Muscle of arm (tissue), 12 donors: ENCODE measurements around the gene SYNE3. TPM values are rescaled to one million over a fixed set of nuclear protein-coding genes. Genes with fewer than 3 reads are reported as not detected.
"Not testable (repeated sequence)": the region's sequence is repeated elsewhere in the genome, so short reads cannot be mapped to it uniquely, and the experiment has no call there.

Experiments used
- DNase-seq: peaks from one replicate; pipeline ENCODE4 v3.0.0-alpha.2; 2013
- polyA plus RNA-seq, 12 donors: library from polyadenylated mRNA; unstranded; fragments of 120-200 nt; gene quantifications; one replicate each; pipeline ENCODE4 v1.2.1, GENCODE V29; 2013; ENCODE audit not compliant: insufficient read length in 12 of 12

The SYNE3 gene
- polyA plus RNA-seq, 12 donors = 7.1 to 40.4 (median 10.1) TPM

DNA sequence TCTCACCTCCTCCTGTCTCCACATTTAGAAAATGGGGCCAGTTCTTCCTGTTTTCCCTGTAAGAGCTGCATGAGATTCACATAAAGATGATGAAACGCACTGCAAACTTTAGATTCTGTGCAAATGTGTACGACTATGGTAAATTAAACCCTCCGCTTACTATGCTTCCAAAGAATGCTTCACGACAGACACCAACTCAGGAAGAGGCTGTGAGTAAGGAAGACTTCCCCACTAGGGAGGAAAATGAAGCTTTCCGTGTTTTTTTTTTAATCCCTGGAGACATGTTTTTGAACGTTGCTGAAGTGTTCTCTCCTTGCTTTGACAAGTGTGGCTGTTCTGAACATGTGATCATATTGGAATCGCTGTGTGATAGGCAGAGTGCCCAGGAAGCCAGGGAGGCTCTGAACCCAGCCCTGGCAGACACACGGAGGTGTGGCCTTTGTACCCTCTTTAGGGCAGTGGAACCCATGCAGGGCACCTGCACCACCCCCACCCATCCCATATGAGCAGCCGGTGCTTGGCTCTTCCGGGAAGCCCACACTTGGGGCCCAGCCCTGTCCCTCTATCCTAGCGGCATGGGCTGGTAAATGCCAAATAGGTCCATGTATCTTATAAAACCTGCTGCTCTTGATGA, 7.5 kb upstream of the SYNE3 start:
- no peak for DNase-seq

DNA sequence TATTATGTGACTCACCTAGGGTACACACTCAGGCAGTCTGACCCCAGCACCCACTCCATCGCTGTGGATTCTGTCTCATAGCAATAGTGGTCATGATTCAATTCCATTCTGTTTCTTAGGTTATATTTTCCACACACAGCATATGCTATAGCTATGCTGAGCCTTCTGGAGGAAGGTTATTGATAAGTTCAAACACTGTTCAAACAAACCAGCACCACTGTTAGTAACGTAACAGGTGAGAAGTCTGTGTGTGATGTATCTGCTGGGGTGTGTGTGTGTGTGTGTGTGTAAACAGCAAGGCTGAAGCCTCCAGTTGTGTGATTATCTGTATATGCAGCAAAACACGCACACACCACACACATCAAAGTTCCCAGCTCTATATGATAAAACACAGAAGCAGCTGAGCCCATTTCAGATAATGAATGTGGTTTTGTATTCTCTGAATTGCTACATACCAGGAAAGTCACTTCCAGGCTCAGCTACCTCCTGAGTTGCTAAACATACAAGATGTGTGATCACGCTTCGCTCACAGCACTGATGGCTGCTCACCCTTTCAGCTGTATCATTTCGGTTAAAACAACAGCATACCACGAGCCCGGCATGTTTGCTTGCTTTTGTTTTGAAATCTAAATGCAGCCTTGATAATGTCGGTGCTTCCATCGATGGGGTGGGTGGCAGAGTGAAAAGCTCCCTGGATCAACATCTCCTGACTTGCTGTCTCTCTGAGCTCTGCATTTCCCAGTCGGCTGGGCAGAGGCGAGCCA, 6.8 kb upstream of the SYNE3 start:
- no peak for DNase-seq

DNA sequence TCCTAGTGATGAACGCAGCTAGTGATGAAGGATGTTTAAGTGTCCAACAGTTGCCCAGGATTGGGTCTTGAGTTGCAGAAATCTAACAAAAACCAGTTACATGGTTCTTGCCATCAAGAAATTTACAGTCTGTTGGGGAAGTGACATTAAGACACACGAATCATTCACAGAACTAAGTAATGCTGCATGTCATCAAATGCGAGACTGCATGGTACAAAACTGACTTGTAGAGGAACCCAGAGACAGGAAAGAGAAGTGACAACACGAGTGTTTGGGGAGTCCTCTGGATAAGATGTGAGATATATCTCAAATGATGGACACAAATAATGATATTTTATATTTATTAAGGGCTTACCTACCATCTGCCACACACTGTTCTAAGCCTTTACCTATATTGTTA, 6.1 kb upstream of the SYNE3 start:
- DNase-seq = no peak

GRCh38 chr14:95522116-95522515, 5.7 kb upstream of the SYNE3 start:
- no peak for DNase-seq

DNA sequence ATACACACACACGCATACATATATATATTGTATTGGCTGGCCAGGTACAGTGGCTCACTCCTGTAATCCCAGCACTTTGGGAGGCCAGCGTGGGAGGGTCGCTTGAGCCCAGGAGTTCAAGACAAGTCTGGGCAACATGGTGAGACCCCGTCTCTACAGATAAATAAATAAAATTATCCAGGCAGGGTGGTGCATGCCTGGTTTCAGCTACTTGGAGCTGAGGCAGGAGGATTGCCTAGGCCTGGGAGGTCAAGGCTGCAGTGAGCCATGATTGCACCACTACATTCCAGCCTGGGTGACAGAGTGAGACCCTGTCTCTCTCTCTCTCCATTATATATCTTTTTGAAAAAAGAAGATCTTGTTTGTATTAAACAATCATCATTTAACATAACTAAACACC, 4.6 kb upstream of the SYNE3 start:
- DNase-seq = no peak

- no peak for DNase-seq
These were observed 3.9 kb upstream of the SYNE3 start for GRCh38 chr14:95520346-95520745.

DNA sequence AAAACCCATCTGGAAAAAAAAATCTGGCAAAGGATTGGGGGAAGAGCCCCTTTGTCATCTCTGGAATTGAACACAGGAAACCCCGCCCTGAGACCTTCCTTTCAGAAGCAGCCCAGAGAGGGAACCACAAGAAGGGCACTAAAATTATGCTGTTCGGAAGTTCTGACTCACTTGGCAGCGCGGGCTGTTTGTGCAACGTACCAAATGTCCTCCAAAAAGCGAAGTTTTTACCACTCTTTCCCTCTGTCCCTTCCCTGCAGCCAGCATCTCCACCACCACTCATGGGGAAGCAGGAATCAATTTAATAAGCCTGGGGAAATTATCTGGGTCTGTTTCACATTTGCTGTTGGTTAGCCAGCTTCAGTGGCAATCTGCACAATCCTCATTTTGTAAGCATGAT, 3.2 kb upstream of the SYNE3 start:
- peak; percentile 40 for DNase-seq

DNA sequence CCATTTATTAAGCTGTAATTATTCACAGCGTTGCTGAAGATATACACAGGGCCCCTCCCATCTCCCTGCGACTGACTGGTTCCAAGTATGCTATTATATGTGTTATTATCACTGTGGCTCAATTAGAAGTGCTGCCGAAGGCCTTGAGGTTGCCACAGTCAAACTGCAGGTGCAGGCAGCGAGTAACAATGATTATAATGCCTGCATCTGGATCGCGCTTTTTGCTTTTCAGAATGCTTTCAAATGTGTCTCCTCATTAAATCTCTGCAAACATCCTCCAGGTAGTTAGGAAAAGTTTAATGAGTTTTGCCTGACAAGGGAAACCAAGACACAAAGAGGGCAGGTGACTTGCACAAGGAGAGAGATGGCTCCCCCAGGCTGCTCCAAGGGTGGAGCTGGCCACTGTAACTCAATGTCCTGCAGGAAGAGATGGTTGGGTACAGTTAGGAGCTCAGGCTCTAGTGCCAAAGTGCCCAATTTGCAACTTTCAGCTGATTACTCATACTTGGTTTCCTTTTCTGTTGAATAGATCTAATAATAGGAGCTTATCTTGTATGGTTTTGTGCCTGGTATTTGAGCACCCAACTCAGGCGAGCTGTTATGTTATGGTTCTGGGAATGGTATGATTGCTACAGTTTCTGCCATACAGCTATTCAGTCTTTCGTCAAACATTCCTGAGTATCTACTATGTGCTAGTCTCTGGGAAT, 1.7 kb upstream of the SYNE3 start:
- DNase-seq = no peak

- DNase-seq = no peak
These were observed 576 bp downstream of the SYNE3 start for GRCh38 chr14:95515596-95516552.

GRCh38 chr14:95515080-95515489, 1.4 kb downstream of the SYNE3 start:
- no peak for DNase-seq

DNA sequence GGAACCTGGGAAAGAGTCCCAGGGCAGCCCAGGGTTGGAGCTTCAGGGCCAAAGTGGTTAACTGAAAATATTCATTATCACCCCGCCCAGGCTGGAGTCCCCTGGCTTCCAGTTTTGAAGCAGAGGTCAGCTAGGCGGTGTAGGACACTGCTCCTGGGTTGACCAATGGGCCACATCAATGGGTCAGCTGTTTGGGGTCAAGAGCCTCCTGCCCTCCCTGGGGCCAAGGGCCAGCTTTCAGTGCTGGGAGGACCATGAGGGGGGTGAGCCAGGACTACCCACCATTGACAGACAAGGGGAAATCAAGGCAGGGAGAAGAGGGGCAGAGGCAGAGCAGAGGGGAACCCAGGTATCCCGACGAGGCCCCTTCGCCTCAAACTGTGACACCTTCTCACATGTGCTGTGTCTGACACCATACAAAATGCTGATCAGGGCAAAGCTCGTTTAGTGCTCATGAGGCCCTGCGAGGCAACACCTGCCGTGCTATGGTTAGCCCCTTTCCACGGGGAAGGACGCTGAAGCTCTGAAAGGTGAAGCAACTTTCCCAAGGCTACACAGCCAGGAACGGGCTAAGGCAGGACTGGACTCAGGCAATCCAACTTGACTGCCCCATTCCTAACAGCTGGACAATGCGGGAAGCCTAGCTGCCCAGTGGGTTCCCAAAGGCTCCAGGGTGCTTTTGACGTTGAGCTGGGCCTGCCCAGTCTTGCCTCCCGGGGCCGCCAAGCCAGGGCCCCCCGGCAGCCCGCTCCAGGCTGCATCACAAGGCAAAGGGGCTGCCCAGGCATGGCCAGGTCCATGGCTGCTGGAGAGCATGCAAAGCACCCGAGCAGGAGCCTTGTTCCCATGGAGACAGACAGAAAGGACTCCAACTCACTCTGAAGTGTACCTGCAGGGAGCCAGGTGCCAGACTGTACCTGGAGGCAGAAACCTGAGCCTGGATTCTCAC, 2.0 kb downstream of the SYNE3 start:
- no peak for DNase-seq

- DNase-seq = no peak
These were observed 3.2 kb downstream of the SYNE3 start for GRCh38 chr14:95513291-95513690.

DNA sequence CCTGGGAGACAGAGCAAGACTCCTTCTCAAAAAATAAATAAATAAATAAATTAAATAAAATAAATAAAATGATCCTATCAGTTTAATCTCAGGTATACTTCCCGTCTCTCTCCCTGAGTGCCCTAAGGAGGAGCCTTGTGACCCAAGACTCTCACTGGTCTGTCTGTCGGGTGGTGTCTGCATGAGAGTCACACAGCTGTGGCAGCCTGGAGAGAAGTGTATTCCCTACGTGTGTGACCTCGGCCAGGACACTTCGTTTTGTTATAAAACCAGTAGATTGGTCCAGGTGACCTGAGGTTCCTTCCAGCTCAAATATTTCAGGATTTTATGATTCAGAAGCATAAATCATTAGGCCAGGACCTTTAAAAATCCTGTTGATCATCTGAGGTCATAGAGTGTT, 4.8 kb downstream of the SYNE3 start:
- no peak for DNase-seq

GRCh38 chr14:95510804-95511203, 5.6 kb downstream of the SYNE3 start:
- no peak for DNase-seq

- not testable (repeated sequence) for DNase-seq
These were observed 6.1 kb downstream of the SYNE3 start for GRCh38 chr14:95510344-95510743.

GRCh38 chr14:95509495-95509894, 7.0 kb downstream of the SYNE3 start:
- no peak for DNase-seq

GRCh38 chr14:95508377-95508776, 8.1 kb downstream of the SYNE3 start:
- no peak for DNase-seq

- DNase-seq = no peak
These were observed 8.7 kb downstream of the SYNE3 start for GRCh38 chr14:95507701-95508103.

DNA sequence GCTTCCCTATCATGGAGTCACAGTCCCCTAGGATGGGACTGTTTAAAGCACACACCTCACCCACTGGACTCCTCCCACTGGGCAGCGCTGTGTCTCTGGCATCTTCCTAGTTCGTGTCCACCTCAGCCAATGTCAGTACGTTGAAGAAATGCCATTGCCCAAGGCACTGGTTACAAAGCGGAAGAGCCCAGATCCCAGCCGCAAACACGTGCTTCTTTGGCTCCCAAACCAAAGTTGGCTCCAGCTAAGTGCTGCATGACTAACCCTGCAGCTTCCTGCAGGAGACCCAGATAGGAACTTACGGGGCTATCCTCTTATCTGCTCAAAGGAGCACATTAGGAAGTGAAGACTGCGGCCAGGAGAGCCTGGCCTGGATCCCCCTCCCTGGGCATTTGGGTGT, 9.3 kb downstream of the SYNE3 start:
- no peak for DNase-seq

DNA sequence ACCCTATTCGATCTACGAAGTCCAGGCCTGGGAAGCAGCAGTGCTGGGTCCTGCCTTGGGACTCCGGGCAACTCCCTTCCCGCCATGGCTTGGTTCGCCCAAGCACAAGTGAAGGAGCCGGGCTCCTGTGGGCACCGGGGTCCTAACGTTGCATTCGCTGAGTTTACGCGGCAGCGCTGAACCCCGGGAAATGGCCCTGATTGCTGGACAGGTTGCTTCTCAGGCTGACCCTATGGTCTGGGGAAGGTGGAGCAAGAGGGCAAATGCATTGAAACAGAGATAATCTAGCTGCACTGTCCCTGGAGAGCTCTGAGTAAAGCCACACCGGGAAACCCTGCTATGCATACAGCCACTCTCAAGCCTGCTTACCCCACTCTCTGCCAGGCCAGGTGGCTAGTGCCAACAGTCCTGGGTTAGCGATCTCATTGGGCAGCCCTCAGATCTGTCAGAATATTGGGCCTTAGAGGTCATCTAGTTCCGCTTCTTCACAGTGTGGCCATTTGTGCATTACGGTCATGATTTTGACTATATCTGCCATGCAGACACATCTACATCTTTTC, 11.3 kb downstream of the SYNE3 start:
- no peak for DNase-seq
